ENCODE data around the gene PDE6B. TPM values are rescaled to one million over a fixed set of nuclear protein-coding genes. Genes with fewer than 3 reads are reported as not detected.

The PDE6B gene
- total and polyA plus RNA-seq, 2 of the 13 experiments (the other 11 are each of a cell fraction or from before 2014, with no cell fraction given): 0.38 to 0.40 TPM

DNA sequence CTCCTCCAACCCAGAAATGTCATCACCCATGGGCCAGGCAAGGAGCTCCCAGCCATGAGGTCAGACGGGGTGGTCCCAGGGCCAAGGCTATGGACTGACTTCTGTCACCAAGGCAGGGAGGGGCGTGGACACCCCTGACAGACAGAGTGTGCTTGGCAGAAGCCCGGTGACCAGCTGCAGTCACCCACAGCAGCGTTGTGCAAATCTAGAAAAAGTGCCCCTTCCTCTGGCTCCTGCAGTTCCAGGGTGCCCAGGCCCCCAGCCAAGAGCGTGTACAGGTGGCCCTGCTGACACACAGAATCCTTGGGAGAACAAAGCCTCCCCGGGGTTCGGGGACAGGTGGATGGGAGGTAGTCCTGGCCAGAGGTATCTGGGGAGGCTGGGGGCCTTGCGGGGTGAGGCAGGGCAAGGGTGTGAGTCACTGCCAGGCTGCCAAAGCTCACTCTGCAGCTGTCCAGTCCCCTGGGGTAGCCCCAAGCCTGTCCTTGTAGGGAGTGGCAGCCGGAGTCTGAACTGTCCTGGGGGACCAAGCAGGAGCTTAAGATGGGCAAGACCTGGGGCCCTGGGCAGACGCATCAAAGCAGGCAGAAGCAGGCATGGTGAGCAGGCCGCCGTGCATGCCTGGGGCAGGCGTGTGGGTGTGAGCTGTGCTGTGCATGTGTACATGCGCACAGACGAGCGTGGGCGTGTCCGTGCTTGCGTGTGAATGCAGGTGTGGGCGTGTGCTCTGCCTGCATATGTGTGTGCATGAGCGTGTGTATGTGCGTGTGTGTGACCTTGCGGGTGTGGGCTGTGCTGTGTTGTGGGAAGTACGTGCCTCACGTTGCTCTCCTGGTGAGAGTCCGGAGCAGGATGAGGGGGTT lies 52.3 kb downstream of the PDE6B start (continued):
- TF ChIP-seq KDM4B (CRISPR knock-in tag; IDR thresholded peaks at IDR 0.05) (no peak), ZNF792 (CRISPR knock-in tag; IDR thresholded peaks at IDR 0.05) (no peak), POLR2G (IDR thresholded peaks at IDR 0.05; ENCODE audit: low read depth, low read length) (peak; percentile 40; the same call in 1 of the 2 replicates), HNRNPH1 (optimal IDR thresholded peaks at IDR 0.05; ENCODE audit: low read depth, low read length) (peak; percentile 28), ZNF484 (CRISPR knock-in tag; IDR thresholded peaks at IDR 0.05; ENCODE audit: borderline replicate concordance, low read depth) (no peak), SP2 (CRISPR knock-in tag; IDR thresholded peaks at IDR 0.05) (no peak), NR1H2 (CRISPR knock-in tag; IDR thresholded peaks at IDR 0.05; ENCODE audit: borderline replicate concordance, low read depth) (no peak), ZMYM4 (CRISPR knock-in tag; IDR thresholded peaks at IDR 0.05) (no peak), ZNF800 (CRISPR knock-in tag; IDR thresholded peaks at IDR 0.05) (no peak), MXD4 (CRISPR knock-in tag; IDR thresholded peaks at IDR 0.05) (peak; percentile 32; the same call in 1 of the 2 replicates), ZNF326 (CRISPR knock-in tag; IDR thresholded peaks at IDR 0.05; ENCODE audit: borderline replicate concordance) (peak; percentile 99), SP5 (CRISPR knock-in tag; IDR thresholded peaks at IDR 0.05; ENCODE audit: borderline replicate concordance, low read depth) (peak; percentile 15; the same call in 1 of the 2 replicates), EP300 (IDR thresholded peaks at IDR 0.05; ENCODE audit: low read depth in 2 of 2, low read length in 2 of 2) (no peak), EP300 (CRISPR knock-in tag; IDR thresholded peaks at IDR 0.05; ENCODE audit: borderline replicate concordance) (peak; percentile 22; the same call in 1 of the 2 replicates)
- TF ChIP-seq, protein P1, sequence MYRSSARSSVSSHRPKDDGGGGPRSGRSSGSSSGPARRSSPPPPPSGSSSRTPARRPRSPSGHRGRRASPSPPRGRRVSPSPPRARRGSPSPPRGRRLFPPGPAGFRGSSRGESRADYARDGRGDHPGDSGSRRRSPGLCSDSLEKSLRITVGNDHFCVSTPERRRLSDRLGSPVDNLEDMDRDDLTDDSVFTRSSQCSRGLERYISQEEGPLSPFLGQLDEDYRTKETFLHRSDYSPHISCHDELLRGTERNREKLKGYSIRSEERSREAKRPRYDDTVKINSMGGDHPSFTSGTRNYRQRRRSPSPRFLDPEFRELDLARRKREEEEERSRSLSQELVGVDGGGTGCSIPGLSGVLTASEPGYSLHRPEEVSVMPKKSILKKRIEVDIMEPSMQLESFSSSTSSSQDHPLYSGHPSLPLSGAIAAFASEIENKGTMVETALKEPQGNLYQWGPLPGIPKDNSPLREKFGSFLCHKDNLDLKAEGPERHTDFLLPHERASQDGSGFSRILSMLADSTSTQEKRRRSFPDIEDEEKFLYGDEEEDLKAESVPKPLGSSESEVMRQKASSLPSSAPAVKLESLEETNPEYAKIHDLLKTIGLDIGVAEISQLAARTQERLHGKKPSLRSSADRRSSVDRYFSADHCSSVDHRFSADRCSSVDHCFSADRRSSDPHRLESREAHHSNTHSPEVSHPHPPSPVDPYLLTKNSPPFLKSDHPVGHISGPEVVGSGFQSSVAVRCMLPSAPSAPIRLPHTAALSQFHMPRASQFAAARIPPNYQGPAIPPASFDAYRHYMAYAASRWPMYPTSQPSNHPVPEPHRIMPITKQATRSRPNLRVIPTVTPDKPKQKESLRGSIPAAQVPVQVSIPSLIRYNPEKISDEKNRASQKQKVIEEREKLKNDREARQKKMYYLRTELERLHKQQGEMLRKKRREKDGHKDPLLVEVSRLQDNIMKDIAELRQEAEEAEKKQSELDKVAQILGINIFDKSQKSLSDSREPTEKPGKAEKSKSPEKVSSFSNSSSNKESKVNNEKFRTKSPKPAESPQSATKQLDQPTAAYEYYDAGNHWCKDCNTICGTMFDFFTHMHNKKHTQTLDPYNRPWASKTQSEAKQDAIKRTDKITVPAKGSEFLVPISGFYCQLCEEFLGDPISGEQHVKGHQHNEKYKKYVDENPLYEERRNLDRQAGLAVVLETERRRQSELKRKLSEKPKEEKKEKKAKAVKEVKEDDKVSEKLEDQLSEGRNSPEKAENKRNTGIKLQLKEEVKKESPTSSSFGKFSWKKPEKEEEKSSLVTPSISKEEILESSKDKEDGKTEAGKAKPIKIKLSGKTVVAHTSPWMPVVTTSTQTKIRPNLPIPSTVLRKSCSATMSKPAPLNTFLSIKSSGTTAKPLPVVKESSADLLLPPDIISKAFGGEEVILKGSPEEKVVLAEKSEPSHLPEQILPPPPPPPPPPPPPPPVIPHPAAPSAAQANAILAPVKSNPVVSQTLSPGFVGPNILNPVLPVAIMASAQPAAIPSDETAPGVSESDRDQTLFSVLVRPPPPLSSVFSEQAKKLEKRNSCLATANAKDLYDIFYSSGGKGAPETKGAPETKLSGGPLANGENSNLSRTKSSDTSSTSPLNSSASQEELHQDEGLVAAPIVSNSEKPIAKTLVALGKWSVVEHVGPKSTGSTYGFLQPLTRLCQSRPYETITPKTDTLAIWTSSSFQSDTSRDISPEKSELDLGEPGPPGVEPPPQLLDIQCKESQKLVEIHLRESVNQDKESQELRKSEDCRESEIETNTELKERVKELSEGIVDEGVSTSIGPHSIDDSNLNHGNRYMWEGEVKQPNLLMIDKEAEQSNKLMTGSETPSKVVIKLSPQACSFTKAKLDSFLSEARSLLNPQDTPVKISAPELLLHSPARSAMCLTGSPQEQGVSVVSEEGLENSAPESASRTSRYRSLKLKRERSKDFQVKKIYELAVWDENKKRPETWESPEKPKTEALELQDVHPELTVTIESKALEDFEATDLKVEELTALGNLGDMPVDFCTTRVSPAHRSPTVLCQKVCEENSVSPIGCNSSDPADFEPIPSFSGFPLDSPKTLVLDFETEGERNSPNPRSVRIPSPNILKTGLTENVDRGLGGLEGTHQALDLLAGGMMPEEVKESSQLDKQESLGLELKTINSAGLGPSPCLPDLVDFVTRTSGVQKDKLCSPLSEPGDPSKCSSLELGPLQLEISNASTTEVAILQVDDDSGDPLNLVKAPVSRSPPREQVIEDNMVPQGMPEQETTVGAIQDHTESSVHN (CRISPR knock-in tag; IDR thresholded peaks at IDR 0.05): no peak
- TF ChIP-seq, protein P2, sequence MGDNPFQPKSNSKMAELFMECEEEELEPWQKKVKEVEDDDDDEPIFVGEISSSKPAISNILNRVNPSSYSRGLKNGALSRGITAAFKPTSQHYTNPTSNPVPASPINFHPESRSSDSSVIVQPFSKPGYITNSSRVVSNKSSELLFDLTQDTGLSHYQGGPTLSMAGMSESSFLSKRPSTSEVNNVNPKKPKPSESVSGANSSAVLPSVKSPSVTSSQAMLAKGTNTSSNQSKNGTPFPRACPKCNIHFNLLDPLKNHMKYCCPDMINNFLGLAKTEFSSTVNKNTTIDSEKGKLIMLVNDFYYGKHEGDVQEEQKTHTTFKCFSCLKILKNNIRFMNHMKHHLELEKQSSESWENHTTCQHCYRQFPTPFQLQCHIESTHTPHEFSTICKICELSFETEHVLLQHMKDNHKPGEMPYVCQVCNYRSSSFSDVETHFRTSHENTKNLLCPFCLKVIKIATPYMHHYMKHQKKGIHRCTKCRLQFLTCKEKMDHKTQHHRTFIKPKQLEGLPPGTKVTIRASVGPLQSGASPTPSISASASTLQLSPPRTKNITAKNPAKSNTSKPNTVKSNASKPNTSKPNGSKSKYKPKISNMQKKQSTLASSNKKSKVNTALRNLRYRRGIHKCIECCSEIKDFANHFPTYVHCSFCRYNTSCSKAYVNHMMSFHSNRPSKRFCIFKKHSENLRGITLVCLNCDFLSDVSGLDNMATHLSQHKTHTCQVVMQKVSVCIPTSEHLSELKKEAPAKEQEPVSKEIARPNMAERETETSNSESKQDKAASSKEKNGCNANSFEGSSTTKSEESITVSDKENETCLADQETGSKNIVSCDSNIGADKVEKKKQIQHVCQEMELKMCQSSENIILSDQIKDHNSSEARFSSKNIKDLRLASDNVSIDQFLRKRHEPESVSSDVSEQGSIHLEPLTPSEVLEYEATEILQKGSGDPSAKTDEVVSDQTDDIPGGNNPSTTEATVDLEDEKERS (CRISPR knock-in tag; IDR thresholded peaks at IDR 0.05): no peak
